GM18508 (cell line): Measurements from ENCODE around the gene MRPL21.

Experiments used
- ATAC-seq: cut with Tn5 transposase; IDR thresholded peaks from one replicate; pipeline ENCODE4 v1.9.1; 2021; ENCODE audit warnings: moderate number of reproducible peaks; ENCODE audit not compliant: insufficient read depth, unreplicated experiment

Gene MRPL21

GRCh38 chr11:68844376-68844775 lies 59.3 kb downstream of the MRPL21 start:
- no peak for ATAC-seq

- ATAC-seq: no peak
These were observed 59.8 kb downstream of the MRPL21 start for GRCh38 chr11:68843703-68844312.

- no peak for ATAC-seq
These were observed 60.5 kb downstream of the MRPL21 start for GRCh38 chr11:68843052-68843561.

- no peak for ATAC-seq
These were observed 61.1 kb downstream of the MRPL21 start for GRCh38 chr11:68842427-68843051.

GRCh38 chr11:68841718-68842426 lies 61.8 kb downstream of the MRPL21 start, which contains the start of gene CPT1A:
Gene CPT1A (minus strand): TSS chr11:68841916. CDS start chr11:68815474, 26,442 bp downstream.
- ATAC-seq: no peak
